GM18873 (cell line): Measurements from ENCODE around the gene ARSJ.

ENCODE experiments used
- ATAC-seq: cut with Tn5 transposase; IDR thresholded peaks from one replicate; pipeline ENCODE4 v1.9.1; 2021; ENCODE audit warnings: mild to moderate bottlenecking, moderate library complexity, moderate number of reproducible peaks; ENCODE audit not compliant: unreplicated experiment, low FRiP score

ARSJ gene

DNA sequence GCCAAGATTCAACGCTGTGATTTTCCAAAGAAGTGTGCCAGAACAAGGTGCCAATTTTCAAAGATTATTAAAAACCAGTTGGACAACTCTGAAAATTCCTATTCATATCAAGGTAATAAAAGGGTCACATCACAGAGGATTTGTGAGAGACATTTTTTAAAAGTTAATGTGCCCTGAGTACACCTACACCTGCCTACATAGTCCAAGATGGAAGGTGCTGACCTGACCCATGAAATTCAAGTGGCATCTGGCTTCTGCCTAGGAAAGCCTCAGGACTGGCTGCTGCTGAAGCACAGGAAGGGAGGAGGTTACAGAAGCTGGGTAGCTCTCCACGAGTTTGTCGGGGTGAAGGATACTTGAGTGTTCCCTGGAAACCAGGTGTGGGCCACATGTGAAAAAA is 11.4 kb upstream of the ARSJ start:
- no peak for ATAC-seq

DNA sequence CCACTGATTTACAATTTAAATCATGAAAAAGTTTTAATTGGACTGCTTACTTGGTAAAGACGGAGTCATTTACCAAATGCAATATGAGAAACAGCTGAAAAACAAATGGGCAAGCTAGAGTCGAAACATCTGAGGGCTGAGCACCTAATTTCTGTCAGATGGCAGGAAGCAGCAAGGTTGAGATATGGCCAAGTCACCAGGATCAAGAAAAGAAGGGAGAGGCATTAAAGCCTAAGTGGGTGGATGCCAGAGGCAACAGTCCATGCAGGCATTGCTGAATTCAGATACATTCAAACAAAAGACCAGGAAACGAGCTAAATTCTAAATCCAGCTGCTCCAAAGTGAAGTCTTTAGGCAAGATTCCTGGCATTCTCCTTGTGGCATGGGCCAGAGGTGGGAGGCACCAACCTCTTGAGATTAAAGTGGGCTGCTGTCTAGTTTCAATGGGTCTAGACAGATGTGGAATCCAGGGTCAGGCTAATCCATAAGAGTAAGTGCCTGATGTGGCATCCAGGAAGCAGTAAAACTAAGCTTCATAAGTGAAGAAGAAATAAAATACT is 8.0 kb upstream of the ARSJ start:
- ATAC-seq = no peak

- no peak for ATAC-seq
These were observed 2.7 kb upstream of the ARSJ start for GRCh38 chr4:113982181-113982580.

GRCh38 chr4:113981591-113981990 is 2.1 kb upstream of the ARSJ start:
- ATAC-seq = no peak

- no peak for ATAC-seq
These were observed 613 bp upstream of the ARSJ start for GRCh38 chr4:113979905-113980615.

DNA sequence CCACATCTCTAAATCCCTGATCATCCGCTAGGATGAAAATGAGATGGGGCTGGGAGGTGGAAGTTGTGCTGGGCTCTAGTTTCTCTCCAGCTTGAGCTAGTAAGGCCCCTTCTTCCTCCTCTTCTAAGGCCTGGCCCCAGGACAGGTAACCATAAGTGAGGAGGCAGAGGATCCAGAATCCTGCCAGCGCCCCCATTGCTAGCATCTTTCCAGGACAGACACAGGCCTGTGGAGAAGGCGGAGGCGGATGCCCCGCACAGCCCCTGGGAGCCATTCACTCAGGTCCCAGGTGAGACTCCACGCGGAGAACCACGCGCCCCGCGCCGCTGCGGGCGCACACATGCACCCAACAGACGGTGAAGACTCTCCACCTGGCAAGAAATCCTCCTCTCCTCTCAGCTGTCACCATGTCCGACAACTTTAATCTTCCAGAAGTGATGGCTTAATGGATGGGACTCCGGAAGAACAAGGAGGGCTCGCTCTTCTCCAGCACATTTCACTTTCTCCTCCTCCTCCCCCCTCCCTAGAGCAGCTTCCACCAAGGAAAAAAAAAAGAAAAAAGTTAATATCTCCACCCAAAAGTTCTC is 793 bp downstream of the ARSJ start:
- no peak for ATAC-seq

- no peak for ATAC-seq
These were observed 1.3 kb downstream of the ARSJ start for GRCh38 chr4:113978105-113978504.

DNA sequence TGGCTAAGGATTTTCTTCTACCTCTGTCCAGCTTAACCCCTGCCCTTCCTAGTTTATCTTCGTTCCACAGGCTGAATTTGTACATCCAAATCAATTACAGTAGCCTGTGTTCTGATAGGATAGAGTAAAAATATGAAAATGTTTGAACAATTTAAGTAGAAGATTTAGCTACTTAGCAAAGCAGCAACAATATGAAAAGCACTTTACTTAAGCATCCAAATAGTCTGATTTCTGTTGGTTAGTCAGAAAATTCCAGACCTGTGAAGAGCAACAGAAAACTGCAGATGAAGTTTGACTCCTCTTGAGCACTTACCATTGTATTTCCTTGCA is 2.0 kb downstream of the ARSJ start:
- ATAC-seq = no peak

- no peak for ATAC-seq
These were observed 2.5 kb downstream of the ARSJ start for GRCh38 chr4:113976741-113977525.

DNA sequence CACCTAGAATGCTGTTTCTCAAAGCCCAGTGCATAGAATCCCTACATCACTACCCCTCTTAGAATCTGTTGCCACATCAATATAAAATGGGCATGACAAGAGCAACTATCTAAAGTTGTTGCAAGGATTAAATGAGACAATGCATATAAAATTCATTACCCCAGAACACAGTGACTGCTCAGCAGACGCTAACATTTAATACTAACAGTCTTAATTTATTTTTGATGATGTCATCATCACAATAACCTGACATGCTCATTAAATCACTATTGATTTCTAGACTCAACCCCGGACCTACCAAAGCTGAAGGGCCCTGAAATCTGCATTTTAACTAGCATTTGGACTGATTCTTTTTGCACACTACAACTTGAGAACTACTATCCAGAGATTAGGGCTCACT is 3.9 kb downstream of the ARSJ start:
- ATAC-seq = no peak

DNA sequence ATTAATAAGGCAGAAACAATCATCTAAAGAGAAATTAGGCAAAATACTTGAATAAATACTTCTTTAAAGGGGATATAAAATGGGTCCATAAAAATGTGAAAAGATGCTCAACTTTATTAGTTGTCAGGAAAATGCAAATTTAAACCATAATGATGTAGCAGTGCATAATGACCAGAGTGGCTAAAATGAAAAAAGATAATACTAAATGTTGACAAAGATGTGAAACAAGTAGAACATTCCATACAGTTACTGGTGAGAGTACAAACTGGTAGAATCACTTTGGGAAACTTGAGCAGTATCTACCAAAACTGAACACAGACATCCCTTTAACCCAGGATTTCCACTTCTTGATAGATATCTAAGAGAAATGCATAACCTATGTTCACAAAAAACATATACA is 5.0 kb downstream of the ARSJ start:
- ATAC-seq = no peak

DNA sequence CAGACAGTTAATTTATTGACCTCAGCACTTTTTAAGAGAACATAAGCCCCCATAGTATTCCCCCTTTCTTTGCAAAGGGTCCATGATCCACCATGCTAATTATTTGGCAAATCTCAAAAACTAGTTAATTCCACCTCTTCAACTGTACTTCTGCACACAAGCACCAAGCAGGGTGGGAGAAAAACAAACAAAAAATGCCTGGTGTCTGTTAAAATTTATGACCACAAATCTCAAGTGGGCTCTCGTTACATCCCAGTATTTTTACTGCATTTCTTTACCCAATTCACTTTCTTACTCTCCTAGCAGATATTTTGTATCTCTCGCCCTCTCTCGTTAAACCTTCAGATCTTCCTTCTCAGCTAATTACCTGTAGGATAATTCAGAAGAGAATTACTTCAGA is 6.1 kb downstream of the ARSJ start:
- no peak for ATAC-seq

DNA sequence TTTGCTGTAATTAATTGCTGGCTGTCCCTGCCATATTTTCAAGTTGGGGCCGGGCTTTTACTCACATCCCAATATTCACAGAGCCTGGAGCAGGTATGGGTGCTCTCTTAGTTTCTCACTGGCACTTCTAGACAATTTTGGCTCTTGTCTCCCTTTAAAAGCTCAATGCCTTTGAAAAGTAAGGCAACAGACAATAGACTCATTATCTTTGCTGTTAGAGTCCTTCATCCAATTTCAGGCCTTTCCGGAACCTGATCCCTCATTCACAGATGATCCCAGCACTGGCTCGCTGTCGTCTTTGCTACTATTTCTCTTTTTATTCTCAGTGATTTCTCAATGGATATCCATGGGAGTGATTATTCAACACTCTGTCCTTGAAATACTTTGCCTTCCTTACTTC is 6.7 kb downstream of the ARSJ start:
- ATAC-seq = no peak

DNA sequence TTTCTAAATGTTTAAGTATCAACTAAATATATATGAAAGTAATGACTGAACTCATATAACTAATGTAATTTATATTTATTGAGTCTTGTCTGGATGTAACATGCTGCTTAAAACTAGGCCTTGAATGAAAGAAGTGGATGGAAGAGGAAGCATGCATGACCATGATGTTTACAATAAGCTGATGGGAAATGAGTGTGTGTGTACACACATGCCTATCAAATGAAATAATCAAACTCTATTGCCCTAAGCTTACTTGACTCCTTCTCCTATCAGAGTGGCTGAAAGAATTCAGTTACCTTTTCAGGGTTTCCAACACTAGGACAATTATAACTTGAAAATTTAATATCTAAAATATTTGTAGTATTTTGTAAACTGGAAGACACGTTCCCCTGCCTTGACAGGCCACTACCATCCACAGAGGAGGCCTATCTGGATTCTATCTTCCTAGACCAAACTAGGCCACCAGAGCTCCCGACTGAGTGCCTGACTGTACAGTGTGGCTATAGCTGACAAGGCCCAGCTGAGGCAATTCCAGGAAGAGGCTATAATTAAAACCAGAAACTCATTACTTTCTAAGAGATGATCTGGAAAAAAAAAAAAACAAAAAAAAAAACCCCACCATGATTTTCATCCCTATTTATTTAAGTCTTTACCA is 7.6 kb downstream of the ARSJ start:
- ATAC-seq = no peak

- no peak for ATAC-seq
These were observed 9.6 kb downstream of the ARSJ start for GRCh38 chr4:113969709-113970334.

- no peak for ATAC-seq
These were observed 11.0 kb downstream of the ARSJ start for GRCh38 chr4:113968473-113968872.

DNA sequence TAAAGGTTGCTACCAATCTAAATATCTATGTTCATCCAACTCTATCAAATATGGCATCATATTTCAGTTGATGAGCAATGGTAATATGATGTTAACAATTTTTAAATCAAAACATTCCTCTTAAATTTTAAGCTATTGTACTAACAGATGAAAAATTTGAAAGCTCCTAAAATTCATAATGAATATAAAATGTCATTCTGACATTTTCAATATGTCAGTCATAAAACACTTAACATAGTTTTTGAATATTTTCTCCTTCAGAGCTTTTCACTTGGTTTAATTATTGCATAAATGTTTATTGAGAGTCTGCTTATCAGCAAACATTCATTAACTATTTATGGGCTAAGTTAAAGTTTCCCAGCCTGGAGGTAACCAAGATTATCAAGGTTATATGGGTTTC is 11.8 kb downstream of the ARSJ start:
- ATAC-seq = no peak

DNA sequence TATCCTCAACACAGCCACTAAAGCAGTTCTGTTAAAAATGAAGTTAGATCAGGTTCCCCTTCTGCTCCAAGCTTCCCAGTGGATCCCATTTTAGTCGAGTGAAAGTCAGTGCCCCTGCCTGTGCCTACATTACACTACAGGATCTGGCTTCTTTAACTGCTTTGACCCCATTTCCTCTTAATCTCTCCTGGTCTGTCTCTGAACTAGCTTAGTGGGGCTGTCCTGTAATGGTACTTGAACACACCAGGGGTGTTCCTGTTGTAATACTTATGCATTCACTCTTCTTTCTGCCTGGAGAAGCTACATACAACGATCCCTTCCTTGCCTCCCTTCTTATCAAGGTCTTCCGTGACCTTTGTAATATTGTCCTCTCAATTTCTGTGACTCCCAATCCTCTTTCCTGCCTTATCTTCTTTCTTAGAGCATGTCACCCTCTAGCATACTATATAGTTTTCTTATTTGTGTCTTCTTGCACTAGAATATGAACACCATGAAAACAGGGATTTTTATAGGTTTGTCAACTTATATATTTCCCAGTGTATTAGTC is 16.7 kb downstream of the ARSJ start:
- ATAC-seq = no peak

GRCh38 chr4:113962016-113962347 is 17.5 kb downstream of the ARSJ start:
- no peak for ATAC-seq

GRCh38 chr4:113960684-113961321 is 18.6 kb downstream of the ARSJ start:
- no peak for ATAC-seq
